ENCODE data around the gene HYDIN.

DNA sequence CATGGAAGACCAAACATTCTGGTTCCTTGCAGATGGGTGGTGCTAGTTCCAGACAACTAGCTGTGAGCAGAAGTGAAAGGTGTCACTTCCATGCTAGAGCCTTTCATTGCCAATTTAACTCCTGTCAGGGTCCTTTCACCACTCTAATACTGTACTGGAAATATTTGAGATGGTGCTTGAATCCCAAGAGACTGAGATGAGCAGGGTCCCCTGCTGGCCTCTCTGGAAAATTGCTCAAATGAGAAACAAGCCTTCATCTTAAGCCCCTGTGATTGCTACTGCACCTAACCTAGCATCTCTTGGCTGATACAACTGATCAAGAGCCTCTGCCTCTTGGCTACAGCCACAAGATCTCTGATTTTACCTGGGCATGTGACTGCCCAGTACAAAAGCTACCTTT is 422.2 kb downstream of the HYDIN start:
- TF ChIP-seq, protein P1, sequence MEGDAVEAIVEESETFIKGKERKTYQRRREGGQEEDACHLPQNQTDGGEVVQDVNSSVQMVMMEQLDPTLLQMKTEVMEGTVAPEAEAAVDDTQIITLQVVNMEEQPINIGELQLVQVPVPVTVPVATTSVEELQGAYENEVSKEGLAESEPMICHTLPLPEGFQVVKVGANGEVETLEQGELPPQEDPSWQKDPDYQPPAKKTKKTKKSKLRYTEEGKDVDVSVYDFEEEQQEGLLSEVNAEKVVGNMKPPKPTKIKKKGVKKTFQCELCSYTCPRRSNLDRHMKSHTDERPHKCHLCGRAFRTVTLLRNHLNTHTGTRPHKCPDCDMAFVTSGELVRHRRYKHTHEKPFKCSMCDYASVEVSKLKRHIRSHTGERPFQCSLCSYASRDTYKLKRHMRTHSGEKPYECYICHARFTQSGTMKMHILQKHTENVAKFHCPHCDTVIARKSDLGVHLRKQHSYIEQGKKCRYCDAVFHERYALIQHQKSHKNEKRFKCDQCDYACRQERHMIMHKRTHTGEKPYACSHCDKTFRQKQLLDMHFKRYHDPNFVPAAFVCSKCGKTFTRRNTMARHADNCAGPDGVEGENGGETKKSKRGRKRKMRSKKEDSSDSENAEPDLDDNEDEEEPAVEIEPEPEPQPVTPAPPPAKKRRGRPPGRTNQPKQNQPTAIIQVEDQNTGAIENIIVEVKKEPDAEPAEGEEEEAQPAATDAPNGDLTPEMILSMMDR (IDR thresholded peaks at IDR 0.05): no peak
- TF ChIP-seq POLR2AphosphoS5 (IDR thresholded peaks at IDR 0.05): no peak
